ENCODE measurements around the gene GLIS1. TPM values are rescaled to one million over a fixed set of nuclear protein-coding genes. Genes with fewer than 3 reads are reported as not detected.

Gene GLIS1
- total and polyA plus RNA-seq, 10 of the 15 experiments (the other 5 are each of a cell fraction or from before 2014, with no cell fraction given), result not detected

- TF ChIP-seq, protein P1, sequence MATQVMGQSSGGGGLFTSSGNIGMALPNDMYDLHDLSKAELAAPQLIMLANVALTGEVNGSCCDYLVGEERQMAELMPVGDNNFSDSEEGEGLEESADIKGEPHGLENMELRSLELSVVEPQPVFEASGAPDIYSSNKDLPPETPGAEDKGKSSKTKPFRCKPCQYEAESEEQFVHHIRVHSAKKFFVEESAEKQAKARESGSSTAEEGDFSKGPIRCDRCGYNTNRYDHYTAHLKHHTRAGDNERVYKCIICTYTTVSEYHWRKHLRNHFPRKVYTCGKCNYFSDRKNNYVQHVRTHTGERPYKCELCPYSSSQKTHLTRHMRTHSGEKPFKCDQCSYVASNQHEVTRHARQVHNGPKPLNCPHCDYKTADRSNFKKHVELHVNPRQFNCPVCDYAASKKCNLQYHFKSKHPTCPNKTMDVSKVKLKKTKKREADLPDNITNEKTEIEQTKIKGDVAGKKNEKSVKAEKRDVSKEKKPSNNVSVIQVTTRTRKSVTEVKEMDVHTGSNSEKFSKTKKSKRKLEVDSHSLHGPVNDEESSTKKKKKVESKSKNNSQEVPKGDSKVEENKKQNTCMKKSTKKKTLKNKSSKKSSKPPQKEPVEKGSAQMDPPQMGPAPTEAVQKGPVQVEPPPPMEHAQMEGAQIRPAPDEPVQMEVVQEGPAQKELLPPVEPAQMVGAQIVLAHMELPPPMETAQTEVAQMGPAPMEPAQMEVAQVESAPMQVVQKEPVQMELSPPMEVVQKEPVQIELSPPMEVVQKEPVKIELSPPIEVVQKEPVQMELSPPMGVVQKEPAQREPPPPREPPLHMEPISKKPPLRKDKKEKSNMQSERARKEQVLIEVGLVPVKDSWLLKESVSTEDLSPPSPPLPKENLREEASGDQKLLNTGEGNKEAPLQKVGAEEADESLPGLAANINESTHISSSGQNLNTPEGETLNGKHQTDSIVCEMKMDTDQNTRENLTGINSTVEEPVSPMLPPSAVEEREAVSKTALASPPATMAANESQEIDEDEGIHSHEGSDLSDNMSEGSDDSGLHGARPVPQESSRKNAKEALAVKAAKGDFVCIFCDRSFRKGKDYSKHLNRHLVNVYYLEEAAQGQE (IDR thresholded peaks at IDR 0.05; ENCODE audit: low read depth, low read length), result no peak
- TF ChIP-seq IKZF2 (IDR thresholded peaks at IDR 0.05) (no peak), YY1 (IDR thresholded peaks at IDR 0.05; ENCODE audit: low read depth, low read length) (no peak), SREBF2 (IDR thresholded peaks at IDR 0.05; ENCODE audit: low read length) (no peak)
These were observed 248.6 kb downstream of the GLIS1 start (continued) for GRCh38 chr1:53490351-53490750.

- intact Hi-C loops (cut with micrococcal nuclease; ENCODE audit: unreplicated experiment) (loop anchor here (10.0 kb wide), 1 partner anchor 468 kb away; no protein-coding TSS in a partner anchor), in situ Hi-C loops (cut with MboI) (loop anchor here (5.0 to 25.0 kb wide), 2 partner anchors 266 to 476 kb away; no protein-coding TSS in a partner anchor)
- H3K79me2 ChIP-seq (ENCODE audit: control insufficient read depth, insufficient read depth, low read length), result no peaks in the 10 kb centered on the region
- H3K4me1 ChIP-seq (ENCODE audit: control insufficient read depth, insufficient read depth, low read length), result no peaks in the 10 kb centered on the region
- H3K9ac ChIP-seq (ENCODE audit: control insufficient read depth, insufficient read depth, low read length), result no peak overlapping the region
- no TSS peak for BruUV-seq (replicated peaks)
- no peak overlapping the region for H2AFZ ChIP-seq (ENCODE audit: control insufficient read depth, low read depth, low read length)
- H3K4me3 ChIP-seq, result no peak overlapping the region
- CTCF ChIA-PET, result interaction anchor here (1.1 to 1.5 kb wide), 6 partner anchors 21 to 473 kb away, joined by 3 to 5 read pairs (median 4); no protein-coding TSS in a partner anchor
- RAD21 ChIA-PET (ENCODE audit: unreplicated experiment), result interaction anchor here (1.0 to 1.1 kb wide), 2 partner anchors 201 to 267 kb away, joined by 3 read pairs; no protein-coding TSS in a partner anchor
- POLR2A ChIA-PET, result no interaction called here
- SMC1A ChIA-PET (ENCODE audit: uncharacterized antibody, unreplicated experiment), result interaction anchor here (0.9 to 1.4 kb wide), 2 partner anchors 208 to 267 kb away, joined by 3 read pairs; no protein-coding TSS in a partner anchor
- no peak overlapping the region for H3K27ac ChIP-seq (ENCODE audit: control insufficient read depth, insufficient read depth)
- TF ChIP-seq SMAD5 (IDR thresholded peaks at IDR 0.05; ENCODE audit: low read depth) (no peak), CREM (IDR thresholded peaks at IDR 0.05; ENCODE audit: low read depth) (no peak), CBX3 (IDR thresholded peaks at IDR 0.05; ENCODE audit: borderline replicate concordance, low read depth) (no peak), EED (IDR thresholded peaks at IDR 0.05; ENCODE audit: low read depth) (no peak), RFX5 (IDR thresholded peaks at IDR 0.05; ENCODE audit: low read depth, low read length) (no peak), ZZZ3 (IDR thresholded peaks at IDR 0.05; ENCODE audit: control insufficient read depth, insufficient read length, low read depth) (no peak), FOS (IDR thresholded peaks at IDR 0.05; ENCODE audit: borderline replicate concordance, extremely low read depth, insufficient read length) (no peak), MEF2B (IDR thresholded peaks at IDR 0.05; ENCODE audit: partially characterized antibody, poor library complexity, severe bottlenecking) (no peak)
- no peak overlapping the region for H3K4me2 ChIP-seq (ENCODE audit: control insufficient read depth, insufficient read depth)
- H3K27me3 ChIP-seq (replicated peaks in 1 of 2; ENCODE audit: control insufficient read depth in 2 of 2, insufficient read depth in 2 of 2, low read length in 1 of 2), result peaks cover 5 to 8% of the 10 kb centered on the region in 2 experiments; a peak in 3 of 4 replicates
- DNase-seq (ENCODE audit: low read depth, low spot score), result no peak
- FAIRE-seq, result no peak
- H3K9me3 ChIP-seq (replicated peaks; ENCODE audit: control insufficient read depth, insufficient read depth, low read length), result no peaks in the 10 kb centered on the region
- H3K36me3 ChIP-seq (ENCODE audit: control insufficient read depth in 2 of 2, insufficient read depth in 2 of 2, low read length in 1 of 2), result no peaks in the 10 kb centered on the region
- WGBS (ENCODE audit: insufficient coverage, insufficient replicate concordance, low lambda C conversion rate, missing lambda C conversion rate), result 13% methylated on average over 9 of the region's 9 CpGs
- no peak for ATAC-seq
- H4K20me1 ChIP-seq (ENCODE audit: control insufficient read depth, insufficient read depth), result no peaks in the 10 kb centered on the region; the same call in 1 of the 2 replicates
These were observed 252.5 kb downstream of the GLIS1 start for GRCh38 chr1:53486395-53487026.

Data from GM12878 (cell line).